OCI-LY1 (cell line): ENCODE results near the gene NDNF.

Experiments used
- H2AFZ ChIP-seq: fragments of 200-600 bp; sonication (generic), shearing (Covaris generic); 2 replicates; pipeline ENCODE4 v1.6.0; 2014; ENCODE audit warnings: antibody characterized with exemption, mild to moderate bottlenecking, low read length
- H3F3A ChIP-seq: fragments of 200-600 bp; sonication (generic), shearing (Covaris generic); 2 replicates; pipeline ENCODE4 v1.6.0; 2014; ENCODE audit warnings: mild to moderate bottlenecking, antibody characterized with exemption, low read length, moderate library complexity; ENCODE audit not compliant: insufficient read depth
- H3K27ac ChIP-seq: fragments of 200-600 bp; sonication (generic); 2 replicates; pipeline ENCODE4 v1.5.1; 2014; ENCODE audit warnings: low read length, mixed run types, mild to moderate bottlenecking, low read depth; ENCODE audit not compliant: poor library complexity, severe bottlenecking
- H3K27me3 ChIP-seq: fragments of 200-600 bp; sonication (generic); 2 replicates; pipeline ENCODE4 v1.6.0; 2014; ENCODE audit warnings: antibody characterized with exemption, mild to moderate bottlenecking, low read length, moderate library complexity; ENCODE audit not compliant: insufficient read depth
- H3K36me3 ChIP-seq: fragments of 200-600 bp; sonication (generic); 2 replicates; pipeline ENCODE4 v1.6.1; 2014; ENCODE audit warnings: mild to moderate bottlenecking, antibody characterized with exemption, low read length, moderate library complexity, mixed read lengths; ENCODE audit not compliant: insufficient read depth
- H3K4me1 ChIP-seq: fragments of 200-600 bp; sonication (generic); 2 replicates; pipeline ENCODE4 v1.5.1; 2014; ENCODE audit warnings: mild to moderate bottlenecking, low read length, moderate library complexity; ENCODE audit not compliant: insufficient read depth, severe bottlenecking
- H3K4me2 ChIP-seq: fragments of 200-600 bp; sonication (generic), shearing (Covaris generic); 2 replicates; pipeline ENCODE4 v1.6.1; 2014; ENCODE audit warnings: low read length
- H3K4me3 ChIP-seq: fragments of 200-600 bp; sonication (generic); 2 replicates; pipeline ENCODE4 v1.5.1; 2014; ENCODE audit warnings: low read length, low read depth, mild to moderate bottlenecking, mixed read lengths; ENCODE audit not compliant: poor library complexity, severe bottlenecking
- H3K79me2 ChIP-seq: fragments of 200-600 bp; shearing (Covaris generic); 2 replicates; pipeline ENCODE4 v1.6.1; 2016; ENCODE audit warnings: mixed run types, low read length, mixed read lengths; ENCODE audit not compliant: insufficient read depth
- H3K9ac ChIP-seq: fragments of 200-600 bp; sonication (generic), shearing (Covaris generic); 2 replicates; pipeline ENCODE4 v1.6.1; 2014; ENCODE audit warnings: mild to moderate bottlenecking, low read length, mixed read lengths
- H3K9me2 ChIP-seq: fragments of 200-600 bp; sonication (generic), shearing (Covaris generic); 2 replicates; pipeline ENCODE4 v1.6.1; 2014; ENCODE audit warnings: low read depth, mild to moderate bottlenecking, low read length, mixed read lengths
- H3K9me3 ChIP-seq: fragments of 200-600 bp; shearing (Covaris generic); 2 replicates; pipeline ENCODE4 v1.6.1; 2014; ENCODE audit warnings: low read length, mixed read lengths
- H4K20me1 ChIP-seq: fragments of 200-600 bp; sonication (generic), shearing (Covaris generic); 2 replicates; pipeline ENCODE4 v1.6.0; 2016; ENCODE audit warnings: mild to moderate bottlenecking, low read length; ENCODE audit not compliant: insufficient read depth
- CTCF ChIP-seq: fragments of 200-600 bp; sonication (generic), shearing (Covaris generic); IDR thresholded peaks from 2 replicates; pipeline ENCODE4 v1.5.1; 2017; ENCODE audit warnings: mild to moderate bottlenecking, antibody characterized with exemption, low read length, moderate library complexity, mixed read lengths
- EZH2 ChIP-seq: fragments of 200-600 bp; sonication (generic), shearing (Covaris generic); IDR thresholded peaks from 2 replicates; pipeline ENCODE4 v1.8.0; 2017; ENCODE audit warnings: borderline replicate concordance, mixed run types, mild to moderate bottlenecking, antibody characterized with exemption, low read length, moderate library complexity, mixed read lengths

NDNF gene

GRCh38 chr4:121061215-121061614 is 11.1 kb downstream of the NDNF start:
- Histone ChIP-seq H3K36me3 (no peaks in the 10 kb centered on the region), H4K20me1 (no peaks in the 10 kb centered on the region), H3K4me1 (no peaks in the 10 kb centered on the region), H3K27ac (no peak overlapping the region), H3K27me3 (no peaks in the 10 kb centered on the region), H3K4me3 (no peak overlapping the region), H3F3A (no peaks in the 10 kb centered on the region), H3K79me2 (no peaks in the 10 kb centered on the region), H3K9ac (no peak overlapping the region), H3K4me2 (no peak overlapping the region), H3K9me3 (no peaks in the 10 kb centered on the region), H3K9me2 (no peaks in the 10 kb centered on the region), H2AFZ (no peak overlapping the region)
- no peak for TF ChIP-seq CTCF
- no peak for TF ChIP-seq EZH2

- H3K36me3 ChIP-seq = no peaks in the 10 kb centered on the region
- no peaks in the 10 kb centered on the region for H3K27me3 ChIP-seq
- no peak overlapping the region for H3K9ac ChIP-seq
- no peak overlapping the region for H3K4me3 ChIP-seq
- no peaks in the 10 kb centered on the region for H3F3A ChIP-seq
- H3K9me3 ChIP-seq = no peaks in the 10 kb centered on the region
- no peaks in the 10 kb centered on the region for H3K9me2 ChIP-seq
- H3K4me2 ChIP-seq = no peak overlapping the region
- TF ChIP-seq CTCF (no peak), EZH2 (no peak)
- H3K79me2 ChIP-seq = no peaks in the 10 kb centered on the region
- H4K20me1 ChIP-seq = no peaks in the 10 kb centered on the region
- no peaks in the 10 kb centered on the region for H3K4me1 ChIP-seq
- no peak overlapping the region for H3K27ac ChIP-seq
- no peak overlapping the region for H2AFZ ChIP-seq
Observed at GRCh38 chr4:121057466-121057922, 14.8 kb downstream of the NDNF start.

DNA sequence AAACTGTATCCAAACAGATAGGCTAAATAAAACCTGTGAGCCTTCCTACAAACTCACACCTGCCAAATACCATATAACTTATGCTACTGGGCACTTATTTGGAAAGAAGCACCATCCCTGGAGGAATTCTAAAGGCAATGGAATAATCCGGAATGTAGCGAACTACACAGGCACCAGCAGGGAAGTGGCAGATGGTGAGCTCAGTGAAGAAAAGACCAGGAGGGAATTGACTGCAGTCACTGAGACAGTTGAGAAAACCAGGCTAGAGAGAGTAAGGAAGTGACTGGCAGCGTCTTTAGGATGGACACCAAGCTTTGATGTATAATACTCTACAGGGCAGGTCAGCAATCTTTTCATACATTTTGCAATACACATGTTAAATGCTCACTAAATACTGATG is 16.3 kb downstream of the NDNF start:
- no peak overlapping the region for H2AFZ ChIP-seq

More for the DNA sequence above, 16.3 kb downstream of the NDNF start:
- Histone ChIP-seq H3F3A (no peaks in the 10 kb centered on the region), H3K27ac (no peak overlapping the region), H3K4me3 (no peak overlapping the region), H3K9ac (no peak overlapping the region), H3K9me3 (no peaks in the 10 kb centered on the region), H4K20me1 (no peaks in the 10 kb centered on the region), H3K36me3 (no peaks in the 10 kb centered on the region), H3K4me2 (no peak overlapping the region), H3K4me1 (no peaks in the 10 kb centered on the region), H3K27me3 (no peaks in the 10 kb centered on the region), H3K9me2 (no peaks in the 10 kb centered on the region), H3K79me2 (no peaks in the 10 kb centered on the region)
- TF ChIP-seq EZH2 = no peak
- TF ChIP-seq CTCF = no peak
